Vagina (tissue), 2 donors: ENCODE data around the gene GJB4. TPM values are rescaled to one million over a fixed set of nuclear protein-coding genes. Genes with fewer than 3 reads are reported as not detected.

Experiments
- DNase-seq, 2 donors: peaks; one replicate each; pipeline ENCODE4 v3.0.0-alpha.2; 2017; ENCODE audit errors: extremely low spot score in 2 of 2
- H3K27ac ChIP-seq: fragments of 200-600 bp; sonication (generic); one replicate; pipeline ENCODE4 v1.5.1; 2019
- H3K27me3 ChIP-seq: fragments of 200-600 bp; sonication (generic); one replicate; pipeline ENCODE4 v1.5.1; 2019
- H3K36me3 ChIP-seq, 2 donors: fragments of 200-600 bp; sonication (generic); one replicate each; pipeline ENCODE4 v1.5.1; 2017 to 2019
- H3K4me1 ChIP-seq: fragments of 200-600 bp; sonication (generic); one replicate; pipeline ENCODE4 v1.5.1; 2019
- H3K4me3 ChIP-seq, 2 donors: fragments of 200-600 bp; sonication (generic); 1 replicate in 1 of 2; 2 replicates in 1 of 2; pipeline ENCODE4 v1.5.1; 2016 to 2019
- H3K9me3 ChIP-seq: fragments of 200-600 bp; sonication (generic); one replicate; pipeline ENCODE4 v1.5.1; 2019
- CTCF ChIP-seq, 3 experiments: fragments of 450-650 bp in 2 of 3; fragments of 200-600 bp in 1 of 3; sonication (generic) in 1 of 3; IDR thresholded peaks; one replicate each; pipeline ENCODE4 v1.5.1; 2017 to 2019; ENCODE audit warnings: antibody characterized with exemption in 3 of 3, mild to moderate bottlenecking in 2 of 3, moderate library complexity in 2 of 3
- POLR2A ChIP-seq, 2 donors: fragments of 450-650 bp; IDR thresholded peaks; one replicate each; pipeline ENCODE4 v1.6.1; 2017; ENCODE audit warnings: antibody characterized with exemption in 2 of 2, mild to moderate bottlenecking in 2 of 2, moderate library complexity in 2 of 2
- POLR2AphosphoS5 ChIP-seq, 2 donors: sonication (generic); formaldehyde crosslinking; IDR thresholded peaks; one replicate each; pipeline ENCODE4 v1.9.0; 2017; ENCODE audit warnings: antibody characterized with exemption in 2 of 2, mild to moderate bottlenecking in 2 of 2, low read depth in 1 of 2; ENCODE audit not compliant: insufficient read depth in 1 of 2
- intact Hi-C: fragments of 100-400 bp; cut with DNase I; formaldehyde crosslinking; loops from one replicate; pipeline ENCODE4 v1.15.1; 2023
- total RNA-seq: library from RNA; depleted of rRNA; stranded (reverse); fragments of >200 nt; gene quantifications from one replicate; pipeline ENCODE4 v1.2.3, GENCODE V29; 2016

GJB4 gene
- total RNA-seq, 1 donor from 2014 or later, result 2.0 TPM

- H3K27me3 ChIP-seq, result no peaks in the 10 kb centered on the region
- H3K4me1 ChIP-seq, result peaks cover 20% of the 10 kb centered on the region
- H3K36me3 ChIP-seq, result no peaks in the 10 kb centered on the region
- no peak overlapping the region for H3K4me3 ChIP-seq
- no peaks in the 10 kb centered on the region for H3K9me3 ChIP-seq
- DNase-seq, result no peak
- intact Hi-C loops, result no loop called here
- H3K27ac ChIP-seq, result no peak overlapping the region
- TF ChIP-seq POLR2AphosphoS5 (IDR thresholded peaks at IDR 0.05; ENCODE audit: insufficient read depth in 1 of 2, low read depth in 1 of 2) (no peak), CTCF (IDR thresholded peaks at IDR 0.05) (no peak), POLR2A (IDR thresholded peaks at IDR 0.05) (no peak)
These were observed 18.2 kb downstream of the GJB4 start for GRCh38 chr1:34777519-34778321.

GRCh38 chr1:34778381-34778780 lies 18.8 kb downstream of the GJB4 start:
- Histone ChIP-seq H3K4me1 (peaks cover 20% of the 10 kb centered on the region), H3K36me3 (no peaks in the 10 kb centered on the region), H3K27ac (no peak overlapping the region), H3K9me3 (no peaks in the 10 kb centered on the region), H3K27me3 (no peaks in the 10 kb centered on the region), H3K4me3 (no peak overlapping the region)
- no peak for DNase-seq
- no peak for TF ChIP-seq CTCF (IDR thresholded peaks at IDR 0.05)
- TF ChIP-seq POLR2A (IDR thresholded peaks at IDR 0.05), result no peak
- no peak for TF ChIP-seq POLR2AphosphoS5 (IDR thresholded peaks at IDR 0.05; ENCODE audit: insufficient read depth in 1 of 2, low read depth in 1 of 2)
- intact Hi-C loops, result no loop called here

GRCh38 chr1:34779005-34779404 lies 19.5 kb downstream of the GJB4 start:
- Histone ChIP-seq H3K4me3 (no peak overlapping the region), H3K4me1 (peaks cover 20% of the 10 kb centered on the region), H3K27ac (no peak overlapping the region), H3K36me3 (no peaks in the 10 kb centered on the region), H3K9me3 (no peaks in the 10 kb centered on the region), H3K27me3 (no peaks in the 10 kb centered on the region)
- intact Hi-C loops, result no loop called here
- no peak for TF ChIP-seq POLR2AphosphoS5 (IDR thresholded peaks at IDR 0.05; ENCODE audit: insufficient read depth in 1 of 2, low read depth in 1 of 2)
- no peak for TF ChIP-seq POLR2A (IDR thresholded peaks at IDR 0.05)
- TF ChIP-seq CTCF (IDR thresholded peaks at IDR 0.05), result no peak
- no peak for DNase-seq

GRCh38 chr1:34779526-34779925 lies 20.0 kb downstream of the GJB4 start:
- Histone ChIP-seq H3K27ac (no peak overlapping the region), H3K9me3 (no peaks in the 10 kb centered on the region), H3K4me1 (peaks cover 20% of the 10 kb centered on the region), H3K27me3 (no peaks in the 10 kb centered on the region), H3K36me3 (no peaks in the 10 kb centered on the region), H3K4me3 (no peak overlapping the region)
- no peak for TF ChIP-seq POLR2A (IDR thresholded peaks at IDR 0.05)
- TF ChIP-seq CTCF (IDR thresholded peaks at IDR 0.05), result no peak
- no peak for TF ChIP-seq POLR2AphosphoS5 (IDR thresholded peaks at IDR 0.05; ENCODE audit: insufficient read depth in 1 of 2, low read depth in 1 of 2)
- intact Hi-C loops, result no loop called here
- no peak for DNase-seq

- no peak for DNase-seq
- Histone ChIP-seq H3K9me3 (no peaks in the 10 kb centered on the region), H3K27ac (no peak overlapping the region), H3K27me3 (no peaks in the 10 kb centered on the region), H3K4me1 (peaks cover 20% of the 10 kb centered on the region), H3K36me3 (no peaks in the 10 kb centered on the region), H3K4me3 (no peak overlapping the region)
- TF ChIP-seq POLR2AphosphoS5 (IDR thresholded peaks at IDR 0.05; ENCODE audit: insufficient read depth in 1 of 2, low read depth in 1 of 2), result no peak
- no peak for TF ChIP-seq CTCF (IDR thresholded peaks at IDR 0.05)
- TF ChIP-seq POLR2A (IDR thresholded peaks at IDR 0.05), result no peak
- intact Hi-C loops, result no loop called here
These were observed 20.4 kb downstream of the GJB4 start for GRCh38 chr1:34779962-34780361.
